ENCODE measurements around the gene C1QTNF12.

Gene C1QTNF12

DNA sequence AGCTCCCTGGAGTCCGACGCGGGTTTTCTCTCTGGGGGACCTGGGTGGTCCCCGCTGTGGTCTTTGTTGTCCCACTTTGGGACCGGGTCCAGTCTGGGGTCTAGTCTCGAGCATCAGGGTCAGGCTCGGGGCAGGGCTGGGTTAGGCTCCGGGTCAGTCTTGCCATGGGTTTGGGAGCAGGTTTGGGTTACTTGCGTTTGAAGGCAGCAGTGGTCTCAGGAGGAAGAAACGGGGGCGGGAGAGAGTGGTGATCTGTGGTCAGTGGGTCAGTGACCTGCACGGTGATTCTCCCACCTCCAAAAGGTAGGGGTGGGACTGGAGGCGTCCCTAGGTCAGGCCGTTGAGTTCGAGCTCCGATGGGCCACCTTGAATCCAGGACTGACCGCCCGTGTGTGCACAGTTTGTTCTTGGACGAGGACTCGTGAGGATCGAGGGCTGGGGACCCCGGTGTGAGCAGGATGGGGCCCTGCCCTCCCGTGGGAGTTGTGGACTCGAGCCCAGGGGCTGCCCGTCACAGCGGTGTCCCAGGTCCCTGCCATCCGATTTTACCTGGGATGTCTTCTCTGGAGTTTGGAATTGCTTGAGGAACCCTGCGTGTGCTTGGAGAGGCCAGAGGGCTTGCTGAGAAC lies 12.2 kb downstream of the C1QTNF12 start:
- DNase-seq: no peak
- in situ Hi-C loops (cut with HindIII; ENCODE audit: low pct_ligation_motif_present, low pct_unique_long_range_greater_than_20kb, low sequenced_read_pairs): no loop called here

DNA sequence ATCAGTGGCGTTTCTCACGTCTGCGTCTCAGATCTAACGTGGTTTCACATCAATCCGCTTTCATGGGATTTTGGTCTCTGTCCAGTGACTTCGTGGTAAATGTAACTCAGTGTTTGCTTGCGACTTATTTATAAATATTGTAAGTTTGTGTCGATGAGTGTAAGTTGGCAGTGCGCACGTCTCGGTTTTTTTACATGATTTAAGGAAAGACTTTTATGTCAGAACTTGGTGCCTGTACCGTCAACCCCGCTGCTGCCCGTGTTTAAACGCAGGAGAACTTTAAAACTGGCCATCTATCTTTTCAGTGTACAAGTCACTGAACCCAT lies 13.0 kb downstream of the C1QTNF12 start:
- in situ Hi-C loops (cut with HindIII; ENCODE audit: low pct_ligation_motif_present, low pct_unique_long_range_greater_than_20kb, low sequenced_read_pairs): no loop called here

DNA sequence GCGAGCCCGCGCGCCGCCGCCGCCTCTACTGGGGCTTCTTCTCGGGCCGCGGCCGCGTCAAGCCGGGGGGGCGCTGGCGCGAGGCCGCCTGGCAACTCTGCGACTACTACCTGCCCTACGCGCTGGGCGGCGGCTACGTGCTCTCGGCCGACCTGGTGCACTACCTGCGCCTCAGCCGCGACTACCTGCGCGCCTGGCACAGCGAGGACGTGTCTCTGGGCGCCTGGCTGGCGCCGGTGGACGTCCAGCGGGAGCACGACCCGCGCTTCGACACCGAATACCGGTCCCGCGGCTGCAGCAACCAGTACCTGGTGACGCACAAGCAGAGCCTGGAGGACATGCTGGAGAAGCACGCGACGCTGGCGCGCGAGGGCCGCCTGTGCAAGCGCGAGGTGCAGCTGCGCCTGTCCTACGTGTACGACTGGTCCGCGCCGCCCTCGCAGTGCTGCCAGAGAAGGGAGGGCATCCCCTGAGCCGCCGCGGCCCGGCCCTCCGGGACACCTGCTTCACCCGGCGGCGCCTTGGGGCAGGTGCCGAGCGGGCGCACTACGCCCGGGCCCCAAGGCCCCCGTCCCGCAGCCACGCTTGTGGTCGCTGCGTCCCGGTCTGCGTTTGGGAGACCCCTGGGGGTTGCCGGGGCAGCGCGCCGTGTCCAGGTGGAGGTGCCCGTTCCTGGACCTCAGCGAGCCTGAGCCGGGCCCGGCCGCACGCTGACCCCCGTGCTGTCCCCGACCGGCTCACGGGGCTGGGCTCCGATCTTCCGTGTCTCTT lies 13.5 kb downstream of the C1QTNF12 start:
- DNase-seq: no peak
- in situ Hi-C loops (cut with HindIII; ENCODE audit: low pct_ligation_motif_present, low pct_unique_long_range_greater_than_20kb, low sequenced_read_pairs): no loop called here

More for the DNA sequence above, 13.0 kb downstream of the C1QTNF12 start:
- no peak for DNase-seq

DNA sequence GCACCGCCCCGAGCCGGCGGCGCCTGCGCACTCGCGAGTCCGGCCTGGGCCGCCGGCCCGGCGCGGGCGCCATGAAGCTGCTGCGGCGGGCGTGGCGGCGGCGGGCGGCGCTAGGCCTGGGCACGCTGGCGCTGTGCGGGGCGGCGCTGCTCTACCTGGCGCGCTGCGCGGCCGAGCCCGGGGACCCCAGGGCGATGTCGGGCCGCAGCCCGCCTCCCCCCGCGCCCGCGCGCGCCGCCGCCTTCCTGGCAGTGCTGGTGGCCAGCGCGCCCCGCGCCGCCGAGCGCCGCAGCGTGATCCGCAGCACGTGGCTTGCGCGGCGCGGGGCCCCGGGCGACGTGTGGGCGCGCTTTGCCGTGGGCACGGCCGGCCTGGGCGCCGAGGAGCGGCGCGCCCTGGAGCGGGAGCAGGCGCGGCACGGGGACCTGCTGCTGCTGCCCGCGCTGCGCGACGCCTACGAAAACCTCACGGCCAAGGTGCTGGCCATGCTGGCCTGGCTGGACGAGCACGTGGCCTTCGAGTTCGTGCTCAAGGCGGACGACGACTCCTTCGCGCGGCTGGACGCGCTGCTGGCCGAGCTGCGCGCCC lies 14.2 kb downstream of the C1QTNF12 start, which contains the start of gene B3GALT6:
TSS of gene B3GALT6 (plus strand) at position 30 of the 588 bp plus-strand sequence. CDS start at position 72, 42 bp downstream.
- no peak for DNase-seq
- in situ Hi-C loops (cut with HindIII; ENCODE audit: low pct_ligation_motif_present, low pct_unique_long_range_greater_than_20kb, low sequenced_read_pairs): no loop called here

DNA sequence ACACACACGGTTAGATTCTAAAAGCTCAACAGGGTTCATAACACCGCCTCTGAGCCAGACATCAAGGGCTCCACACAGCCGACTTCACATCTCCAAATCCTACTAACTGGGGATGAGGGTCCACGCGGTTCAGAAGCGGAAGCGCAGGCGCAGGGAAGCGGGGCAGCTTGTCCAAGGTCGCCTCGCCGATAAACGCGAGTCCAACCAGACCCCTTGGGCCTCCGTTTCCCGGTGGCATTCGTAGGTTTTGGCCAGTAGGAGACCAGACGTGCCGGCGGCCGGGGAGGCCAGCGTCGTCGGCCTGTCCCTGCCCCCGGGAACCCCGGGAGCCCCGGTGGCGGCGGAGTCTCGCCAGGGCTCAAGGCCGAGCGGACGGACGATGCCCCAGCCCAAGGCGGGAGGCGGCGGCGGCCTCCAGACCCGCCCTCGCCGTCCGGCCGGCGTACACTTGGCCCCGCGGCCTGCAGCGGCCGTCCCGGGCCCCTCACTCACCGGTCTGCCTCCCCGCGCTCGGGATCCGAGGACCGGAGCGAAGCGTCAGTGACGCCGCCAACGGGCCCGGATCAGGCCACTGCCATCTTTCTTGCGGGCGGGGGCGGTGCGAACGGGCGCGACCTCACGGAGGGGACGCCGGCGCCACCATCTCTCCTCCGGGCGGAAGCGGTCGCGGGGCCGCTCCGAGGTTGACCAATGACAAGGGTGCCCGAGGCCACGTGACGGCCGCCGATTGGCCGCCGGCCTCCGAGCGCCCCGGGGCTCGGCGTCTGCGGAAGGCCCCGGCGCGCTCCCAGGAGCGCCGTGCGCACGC lies 14.9 kb downstream of the C1QTNF12 start, which contains the start of gene SDF4:
TSS of gene SDF4 (minus strand) at position 602 of the 808 bp plus-strand sequence. CDS start 3,229 bp downstream, outside the sequence.
- in situ Hi-C loops (cut with HindIII; ENCODE audit: low pct_ligation_motif_present, low pct_unique_long_range_greater_than_20kb, low sequenced_read_pairs): no loop called here
- peak; percentile 93 for DNase-seq

DNA sequence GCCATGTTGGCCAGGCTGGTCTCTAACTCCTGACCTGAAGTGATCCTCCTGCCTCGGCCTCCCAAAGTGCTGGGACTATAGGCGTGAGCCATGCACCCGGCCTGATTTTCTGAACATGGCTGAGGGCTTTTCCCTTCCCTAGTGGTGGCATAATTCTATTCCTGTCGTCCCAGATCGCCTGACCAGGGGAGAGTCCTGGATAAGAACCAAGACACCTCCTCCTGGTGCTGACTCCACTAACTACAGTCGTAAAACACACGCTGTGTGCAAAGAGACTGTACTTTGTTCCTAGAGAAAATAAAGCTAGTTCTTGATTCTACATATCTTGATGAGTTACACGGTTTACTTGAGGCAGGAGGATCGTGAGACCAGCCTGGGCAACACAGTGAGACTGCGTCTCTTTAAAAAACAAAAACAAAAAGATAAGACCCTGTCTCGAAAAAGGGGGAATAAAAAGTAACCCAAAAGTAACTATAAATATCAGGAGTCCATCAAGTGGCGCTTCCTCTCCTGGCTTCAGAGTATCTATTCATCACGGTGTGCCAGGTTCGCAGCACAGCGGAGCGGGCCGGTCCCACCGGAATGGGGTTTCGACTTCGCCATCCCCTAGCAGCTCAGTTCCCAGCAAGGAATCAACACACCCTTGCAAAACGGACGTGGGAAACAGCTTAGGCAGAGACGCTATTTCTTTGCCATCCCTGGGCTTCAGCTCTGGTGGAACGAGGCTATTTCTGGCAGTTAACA lies 15.7 kb downstream of the C1QTNF12 start:
- in situ Hi-C loops (cut with HindIII; ENCODE audit: low pct_ligation_motif_present, low pct_unique_long_range_greater_than_20kb, low sequenced_read_pairs): no loop called here
- peak; percentile 74 for DNase-seq

DNA sequence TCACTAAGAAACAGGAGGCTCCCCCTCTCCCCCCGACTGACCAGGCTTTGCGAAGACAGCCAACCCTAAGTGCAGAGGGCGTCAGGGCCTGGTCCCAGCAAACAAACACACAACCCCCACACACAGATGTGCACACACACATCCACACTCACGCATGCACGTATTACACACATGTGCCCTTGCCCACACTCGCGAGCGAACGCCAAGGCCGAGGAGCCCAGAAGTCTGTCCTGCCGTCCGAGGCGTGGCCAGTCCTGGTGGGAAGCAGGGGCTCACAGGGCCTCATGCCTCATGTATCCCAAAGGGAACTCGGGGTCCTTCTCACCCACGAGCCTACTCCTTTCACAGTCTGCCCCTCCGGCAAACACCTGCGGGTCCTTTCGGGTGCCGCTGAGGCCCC lies 16.8 kb downstream of the C1QTNF12 start:
- in situ Hi-C loops (cut with HindIII; ENCODE audit: low pct_ligation_motif_present, low pct_unique_long_range_greater_than_20kb, low sequenced_read_pairs): no loop called here
- no peak for DNase-seq

DNA sequence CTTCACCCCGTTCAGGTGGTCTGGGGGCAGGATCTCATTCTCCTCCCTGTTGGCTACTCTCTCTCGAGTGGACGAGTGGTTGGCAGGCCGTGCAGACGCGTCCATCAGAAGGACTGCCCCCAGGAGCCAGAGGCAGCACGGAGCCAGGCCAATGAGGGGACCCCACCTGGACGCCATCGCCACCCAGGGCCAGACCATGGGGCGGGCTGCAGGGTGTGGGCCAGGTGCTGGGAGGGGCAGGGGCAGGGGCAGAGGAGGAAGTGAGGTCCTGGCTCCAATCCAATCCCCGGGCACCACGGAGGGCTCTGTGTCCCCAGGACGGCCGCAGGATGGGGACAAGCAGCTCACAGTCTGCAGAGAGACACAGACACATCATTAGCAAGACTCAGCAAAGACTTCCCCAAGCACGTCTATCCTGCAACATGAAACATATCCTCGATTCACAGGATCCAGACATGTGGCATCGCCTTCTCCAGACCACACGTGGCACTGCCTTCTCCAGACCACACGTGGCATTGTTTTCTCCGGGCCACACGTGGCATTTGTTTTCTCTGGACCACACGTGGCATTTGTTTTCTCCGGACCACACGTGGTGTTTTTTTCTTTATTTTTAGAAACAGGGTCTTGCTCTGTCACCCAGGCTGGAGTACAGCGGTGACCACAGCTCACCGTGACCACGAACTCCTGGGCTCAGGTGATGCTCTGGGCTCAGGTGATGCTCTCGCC lies 17.8 kb downstream of the C1QTNF12 start:
- no peak for DNase-seq
- in situ Hi-C loops (cut with HindIII; ENCODE audit: low pct_ligation_motif_present, low pct_unique_long_range_greater_than_20kb, low sequenced_read_pairs): no loop called here

DNA sequence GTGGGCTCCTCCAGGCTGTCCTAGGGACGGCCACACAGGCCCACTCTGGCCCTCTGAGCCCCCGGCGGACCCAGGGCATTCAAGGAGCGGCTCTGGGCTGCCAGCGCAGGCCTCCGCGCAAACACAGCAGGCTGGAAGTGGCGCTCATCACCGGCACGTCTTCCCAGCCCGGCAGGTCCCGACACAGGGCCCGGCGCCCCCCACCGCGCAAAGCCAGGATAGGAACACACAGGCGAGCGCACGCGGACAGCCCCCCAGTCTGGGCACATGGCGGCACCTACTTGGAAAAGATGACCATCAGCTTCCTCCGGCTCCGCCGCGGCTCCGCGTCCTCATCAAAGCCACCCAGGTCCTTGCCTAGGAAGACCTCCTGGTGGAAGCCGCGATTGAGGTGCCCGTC lies 18.3 kb downstream of the C1QTNF12 start:
- no peak for DNase-seq
- in situ Hi-C loops (cut with HindIII; ENCODE audit: low pct_ligation_motif_present, low pct_unique_long_range_greater_than_20kb, low sequenced_read_pairs): no loop called here

DNA sequence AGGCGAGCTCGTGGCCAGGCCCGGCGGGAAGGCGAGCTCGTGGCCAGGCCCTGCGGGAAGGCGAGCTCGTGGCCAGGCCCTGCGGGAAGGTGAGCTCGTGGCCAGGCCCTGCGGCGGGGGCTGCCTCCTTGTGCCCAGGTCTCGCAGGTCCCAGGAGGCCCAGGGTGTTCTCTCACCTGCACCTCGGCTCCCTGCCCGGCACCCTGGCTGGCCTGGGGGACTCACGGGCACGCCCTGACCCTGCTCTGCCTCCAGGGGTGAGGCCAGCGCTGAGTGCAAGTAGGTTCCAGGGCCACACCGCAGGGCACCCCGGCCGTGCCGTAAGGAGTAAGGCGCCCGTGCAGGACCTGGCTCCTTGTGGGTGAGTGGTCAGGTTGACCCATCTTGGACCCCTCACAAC lies 19.1 kb downstream of the C1QTNF12 start:
- no peak for DNase-seq
- in situ Hi-C loops (cut with HindIII; ENCODE audit: low pct_ligation_motif_present, low pct_unique_long_range_greater_than_20kb, low sequenced_read_pairs): no loop called here

DNA sequence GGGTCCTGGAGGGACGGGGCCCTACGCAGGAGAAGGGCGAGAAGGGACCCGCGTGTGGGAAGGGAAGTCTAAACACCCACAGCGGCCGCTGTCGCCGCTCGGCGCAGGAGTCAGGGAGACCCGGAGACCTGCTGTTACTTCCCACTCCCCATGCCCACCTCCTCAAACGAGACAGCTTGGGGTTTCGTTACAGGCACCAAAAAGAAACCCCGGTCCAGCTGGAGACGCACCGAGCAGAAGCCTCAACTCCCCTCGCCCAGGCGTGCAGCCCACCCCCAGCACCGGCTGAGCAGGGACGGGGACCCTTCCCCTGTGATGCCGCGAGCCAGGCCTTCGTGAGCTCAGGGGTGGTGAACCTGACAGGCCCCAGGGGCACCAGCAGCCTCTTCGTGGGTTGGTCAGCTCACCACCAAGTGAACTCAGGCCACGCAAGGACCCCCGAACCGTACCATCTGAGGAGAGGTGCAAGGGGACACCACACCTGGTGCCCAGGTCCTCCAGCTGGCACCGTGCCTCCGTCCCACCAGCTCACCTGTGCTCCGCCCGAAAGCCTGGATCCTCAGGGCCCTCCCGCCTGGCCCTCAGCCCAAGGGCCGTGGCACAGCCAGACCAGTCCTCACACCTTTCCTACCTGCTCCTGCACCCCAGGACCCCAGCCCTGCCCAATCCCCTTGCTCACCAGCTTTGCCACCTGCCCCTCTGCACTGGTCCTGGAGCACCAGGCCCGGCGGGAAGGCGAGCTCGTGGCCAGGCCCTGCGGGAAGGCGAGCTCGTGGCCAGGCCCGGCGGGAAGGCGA lies 19.8 kb downstream of the C1QTNF12 start:
- no peak for DNase-seq
- in situ Hi-C loops (cut with HindIII; ENCODE audit: low pct_ligation_motif_present, low pct_unique_long_range_greater_than_20kb, low sequenced_read_pairs): no loop called here

DNA sequence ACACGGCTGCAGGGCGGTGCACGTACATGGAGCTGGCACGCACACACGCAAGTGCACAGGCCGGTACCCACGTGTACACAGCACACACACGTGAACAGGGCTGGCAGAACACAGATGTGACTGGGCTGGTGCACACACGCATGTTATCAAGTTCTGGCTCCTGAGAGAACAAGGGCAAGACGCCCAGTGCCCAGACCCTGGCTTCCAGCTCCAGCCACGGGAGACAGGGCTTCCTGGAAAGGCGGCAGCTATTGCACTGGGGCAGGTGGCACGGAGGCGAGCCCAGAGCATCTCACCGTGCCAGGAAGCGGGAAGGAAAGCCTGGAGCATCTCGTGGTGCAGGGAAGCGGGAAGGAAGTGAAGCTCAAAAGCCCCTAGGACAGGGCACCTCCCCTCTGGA lies 20.6 kb downstream of the C1QTNF12 start:
- in situ Hi-C loops (cut with HindIII; ENCODE audit: low pct_ligation_motif_present, low pct_unique_long_range_greater_than_20kb, low sequenced_read_pairs): no loop called here
- no peak for DNase-seq

DNA sequence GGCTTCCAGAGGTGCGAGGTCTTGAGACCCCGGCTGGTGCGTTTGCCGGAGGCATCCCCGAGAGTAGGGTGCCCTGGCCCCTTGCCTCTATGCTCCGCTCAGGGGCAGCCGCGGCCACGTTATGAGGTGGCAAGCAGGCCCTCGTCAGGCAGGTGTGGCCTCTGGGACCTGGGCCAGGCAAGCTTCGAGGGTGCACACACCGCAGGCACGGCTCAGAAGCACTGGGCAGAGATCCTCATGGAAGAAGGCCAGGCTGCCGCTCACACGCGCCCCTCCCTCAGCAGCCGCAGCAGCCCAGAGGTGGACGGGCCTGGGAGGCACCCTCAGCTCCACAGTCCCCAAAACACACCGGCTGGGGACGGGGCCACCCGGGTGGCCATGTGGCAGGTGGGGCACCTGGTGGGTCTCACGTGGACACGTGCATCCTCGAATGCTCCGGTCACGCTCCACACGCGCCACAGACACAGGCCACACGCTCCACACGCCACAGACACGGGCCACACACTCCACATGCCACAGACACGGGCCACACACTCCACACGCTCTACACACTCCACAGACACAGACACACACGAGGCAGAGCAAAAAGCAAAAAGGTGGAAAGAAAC lies 21.2 kb downstream of the C1QTNF12 start:
- no peak for DNase-seq
- in situ Hi-C loops (cut with HindIII; ENCODE audit: low pct_ligation_motif_present, low pct_unique_long_range_greater_than_20kb, low sequenced_read_pairs): no loop called here

DNA sequence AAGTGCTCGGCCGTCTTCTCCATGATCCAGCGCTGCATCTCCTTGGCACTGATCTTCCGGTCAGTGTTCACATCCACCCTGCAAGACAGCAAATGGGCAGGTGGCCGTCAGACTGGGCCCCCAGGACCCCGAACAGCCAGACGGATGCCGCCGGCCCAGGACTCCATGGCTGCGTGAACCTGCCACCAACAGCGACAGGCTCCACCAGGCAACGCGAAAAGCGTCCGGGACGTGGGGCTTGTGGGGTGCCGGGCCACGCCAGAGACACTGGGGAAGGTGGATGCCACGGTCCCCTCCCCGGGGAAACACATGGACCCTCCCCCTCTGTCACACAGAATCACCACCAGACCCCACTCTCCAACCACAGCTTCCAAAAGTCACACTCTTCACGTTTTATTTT lies 22.6 kb downstream of the C1QTNF12 start:
- no peak for DNase-seq
- in situ Hi-C loops (cut with HindIII; ENCODE audit: low pct_ligation_motif_present, low pct_unique_long_range_greater_than_20kb, low sequenced_read_pairs): no loop called here

DNA sequence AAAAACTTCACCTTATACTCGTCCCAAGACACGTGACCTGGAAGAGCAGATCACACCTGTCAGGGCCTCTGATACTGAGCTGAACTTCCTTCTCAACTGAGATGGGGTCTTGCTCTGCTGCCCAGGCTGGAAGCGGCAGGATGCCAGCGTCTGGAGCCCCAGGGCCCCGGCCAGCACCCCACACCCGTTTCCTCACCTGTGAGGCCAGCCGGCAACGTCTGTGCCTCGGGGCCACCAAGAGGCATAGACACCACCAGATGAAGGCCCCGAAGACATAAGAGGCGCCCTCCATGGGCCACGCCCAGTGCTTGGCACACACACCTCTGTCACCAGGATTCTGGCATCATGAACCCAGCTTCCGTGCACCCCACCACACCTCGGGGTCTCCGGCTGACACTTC lies 23.2 kb downstream of the C1QTNF12 start:
- DNase-seq: no peak
- in situ Hi-C loops (cut with HindIII; ENCODE audit: low pct_ligation_motif_present, low pct_unique_long_range_greater_than_20kb, low sequenced_read_pairs): no loop called here

DNA sequence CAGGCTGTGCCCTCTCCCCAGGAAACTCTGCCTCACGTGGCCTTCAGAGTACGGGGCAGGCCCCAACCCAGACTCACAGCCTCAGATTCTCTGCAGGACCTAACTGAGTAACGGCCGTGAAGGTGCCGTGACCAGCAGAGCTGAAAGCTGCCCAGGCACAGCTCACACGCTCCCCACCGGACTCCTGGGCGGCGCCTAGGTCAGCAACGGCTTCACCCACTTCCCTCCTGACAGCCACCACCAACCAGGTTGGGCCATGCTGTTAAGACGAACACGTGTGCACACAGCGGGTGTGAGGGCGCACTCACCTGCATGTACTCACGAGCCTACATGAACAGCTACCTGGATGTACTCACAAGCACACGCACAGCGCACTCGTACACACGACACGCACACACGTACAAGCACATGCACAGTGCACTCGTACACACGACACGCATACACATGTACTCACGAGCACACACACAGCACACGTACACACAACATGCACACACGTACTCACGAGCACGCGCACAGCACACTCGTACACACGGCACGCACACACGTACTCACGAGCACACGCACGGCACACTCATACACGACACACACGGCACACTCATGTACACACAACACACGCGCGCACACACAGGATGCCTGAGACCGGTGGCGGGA lies 23.8 kb downstream of the C1QTNF12 start:
- no peak for DNase-seq
- in situ Hi-C loops (cut with HindIII; ENCODE audit: low pct_ligation_motif_present, low pct_unique_long_range_greater_than_20kb, low sequenced_read_pairs): no loop called here

Data from ACHN (cell line).